Neuronal stem cell (in vitro differentiated cells): ENCODE data around the gene KCNA3.

ENCODE experiments used
- DNase-seq: peaks from one replicate; pipeline ENCODE4 v3.0.0-alpha.2; 2013; ENCODE audit warnings: low spot score
- H2AFZ ChIP-seq: one replicate; pipeline ENCODE4 v1.6.1; 2013; ENCODE audit warnings: mild to moderate bottlenecking, low read length, inconsistent platforms
- H2AK5ac ChIP-seq: 2 replicates; pipeline ENCODE4 v1.6.1; 2013; ENCODE audit warnings: low read depth, mild to moderate bottlenecking, inconsistent platforms, low read length, moderate library complexity, mixed read lengths
- H2BK120ac ChIP-seq: 2 replicates; pipeline ENCODE4 v1.6.1; 2013; ENCODE audit warnings: low read depth, mild to moderate bottlenecking, inconsistent platforms, low read length, moderate library complexity, mixed read lengths
- H2BK12ac ChIP-seq: one replicate; pipeline ENCODE4 v1.6.1; 2013; ENCODE audit warnings: low read length, inconsistent platforms
- H2BK15ac ChIP-seq: 2 replicates; pipeline ENCODE4 v1.6.1; 2013; ENCODE audit warnings: mild to moderate bottlenecking, low read length, inconsistent platforms, mixed read lengths
- H2BK5ac ChIP-seq: one replicate; pipeline ENCODE4 v1.6.1; 2013; ENCODE audit warnings: inconsistent platforms, mild to moderate bottlenecking, low read length, moderate library complexity
- H3K14ac ChIP-seq: one replicate; pipeline ENCODE4 v1.6.1; 2013; ENCODE audit warnings: low read length, inconsistent platforms
- H3K18ac ChIP-seq: 2 replicates; pipeline ENCODE4 v1.6.1; 2013; ENCODE audit warnings: low read length, inconsistent platforms
- H3K23ac ChIP-seq: 2 replicates; pipeline ENCODE4 v1.6.1; 2013; ENCODE audit warnings: low read depth, mild to moderate bottlenecking, mixed read lengths, low read length, inconsistent platforms; ENCODE audit not compliant: poor library complexity
- H3K27ac ChIP-seq: replicated peaks from 3 replicates; pipeline ENCODE4 v1.5.1; 2013; ENCODE audit warnings: low read length, inconsistent platforms
- H3K27me3 ChIP-seq, 3 experiments: 2 replicates each; pipeline ENCODE4 v1.6.1; 2013; ENCODE audit warnings: low read length in 3 of 3, mild to moderate bottlenecking in 2 of 3, inconsistent platforms in 1 of 3, low read depth in 1 of 3, mixed read lengths in 1 of 3, moderate library complexity in 1 of 3; ENCODE audit not compliant: control insufficient read depth in 3 of 3, insufficient read depth in 3 of 3
- H3K36me3 ChIP-seq, 2 donors: replicated peaks in 1 of 2; 2 replicates each; pipeline ENCODE4 v1.6.1; 2013; ENCODE audit warnings: low read length in 2 of 2; ENCODE audit not compliant: control insufficient read depth in 2 of 2, insufficient read depth in 2 of 2
- H3K4ac ChIP-seq: 2 replicates; pipeline ENCODE4 v1.6.1; 2013; ENCODE audit warnings: inconsistent platforms, mild to moderate bottlenecking, low read length, moderate library complexity
- H3K4me1 ChIP-seq, 2 donors: 1 replicate in 1 of 2; 2 replicates in 1 of 2; pipeline ENCODE4 v1.6.1; 2013; ENCODE audit warnings: low read length in 2 of 2, low read depth in 1 of 2; ENCODE audit not compliant: control insufficient read depth in 2 of 2, insufficient read depth in 1 of 2
- H3K4me2 ChIP-seq: one replicate; pipeline ENCODE4 v1.6.1; 2013; ENCODE audit warnings: mild to moderate bottlenecking, low read length, inconsistent platforms; ENCODE audit not compliant: insufficient read depth, poor library complexity, severe bottlenecking
- H3K4me3 ChIP-seq, 2 donors: 2 replicates each; pipeline ENCODE4 v1.5.1; 2013; ENCODE audit warnings: low read length in 2 of 2, mild to moderate bottlenecking in 2 of 2, inconsistent platforms in 1 of 2, moderate library complexity in 1 of 2
- H3K79me1 ChIP-seq: one replicate; pipeline ENCODE4 v1.6.1; 2013; ENCODE audit warnings: low read depth, mild to moderate bottlenecking, inconsistent platforms, low read length, moderate library complexity
- H3K9ac ChIP-seq: one replicate; pipeline ENCODE4 v1.6.1; 2013; ENCODE audit warnings: mild to moderate bottlenecking, low read depth, low read length, inconsistent platforms; ENCODE audit not compliant: poor library complexity
- H3K9me3 ChIP-seq, 2 donors: replicated peaks in 1 of 2; 2 replicates each; pipeline versions ENCODE3 to v1.6.1; 2013; ENCODE audit warnings: low read length in 2 of 2, mild to moderate bottlenecking in 2 of 2, inconsistent platforms in 1 of 2, low read depth in 1 of 2, mixed read lengths in 1 of 2, moderate library complexity in 1 of 2; ENCODE audit not compliant: control insufficient read depth in 2 of 2, insufficient read depth in 1 of 2
- H4K8ac ChIP-seq: one replicate; pipeline ENCODE4 v1.6.1; 2013; ENCODE audit warnings: low read depth, mild to moderate bottlenecking, inconsistent platforms, low read length, moderate library complexity
- H4K91ac ChIP-seq: one replicate; pipeline ENCODE4 v1.6.1; 2013; ENCODE audit warnings: low read length, low read depth, mild to moderate bottlenecking, inconsistent platforms; ENCODE audit not compliant: poor library complexity
- WGBS, 2 donors: extraction: QIAGEN DNeasy Blood & Tissue Kit; methylation state at CpG; one replicate each; pipeline ENCODE4 v1.1.7; 2013; ENCODE audit warnings: missing lambda C conversion rate in 2 of 2, mixed read lengths in 1 of 2; ENCODE audit not compliant: insufficient read length in 2 of 2, insufficient replicate concordance in 1 of 2; ENCODE audit errors: extremely low coverage in 2 of 2; 5-methylcytosine and 5-hydroxymethylcytosine counted together

The KCNA3 gene

GRCh38 chr1:110630839-110631663, 43.7 kb downstream of the KCNA3 start:
- H3K27me3 ChIP-seq: peaks cover 0 to 13% (median 2%) of the 10 kb centered on the region in 3 experiments
- no peak overlapping the region for H3K27ac ChIP-seq
- peak; percentile 69 for DNase-seq
- H2BK120ac ChIP-seq: no peak overlapping the region
- no peaks in the 10 kb centered on the region for H3K36me3 ChIP-seq
- no peaks in the 10 kb centered on the region for H3K79me1 ChIP-seq
- no peak overlapping the region for H3K4ac ChIP-seq
- H3K23ac ChIP-seq: no peak overlapping the region
- H3K4me1 ChIP-seq: no peaks in the 10 kb centered on the region
- no peak overlapping the region for H3K14ac ChIP-seq
- H2AFZ ChIP-seq: no peak overlapping the region
- no peak overlapping the region for H2BK15ac ChIP-seq
- H2BK5ac ChIP-seq: no peak overlapping the region
- H3K4me3 ChIP-seq: no peak overlapping the region
- H2BK12ac ChIP-seq: no peak overlapping the region
- H4K8ac ChIP-seq: no peak overlapping the region
- no peak overlapping the region for H3K18ac ChIP-seq
- H2AK5ac ChIP-seq: no peak overlapping the region
- no peak overlapping the region for H4K91ac ChIP-seq
- H3K4me2 ChIP-seq: no peak overlapping the region
- no CpG with 5 or more reads among the region's 13 CpGs for WGBS, 2 donors
- H3K9me3 ChIP-seq: no peaks in the 10 kb centered on the region
- H3K9ac ChIP-seq: no peak overlapping the region

GRCh38 chr1:110628323-110629105, 46.2 kb downstream of the KCNA3 start:
- H2AFZ ChIP-seq: no peak overlapping the region
- H2AK5ac ChIP-seq: no peak overlapping the region
- no peak overlapping the region for H3K14ac ChIP-seq
- H3K79me1 ChIP-seq: no peaks in the 10 kb centered on the region
- H3K4me3 ChIP-seq: no peak overlapping the region
- H3K4me2 ChIP-seq: no peak overlapping the region
- no peak overlapping the region for H3K4ac ChIP-seq
- H3K27me3 ChIP-seq: peaks cover 0 to 18% (median 2%) of the 10 kb centered on the region in 3 experiments
- no peak overlapping the region for H2BK120ac ChIP-seq
- no peak overlapping the region for H3K18ac ChIP-seq
- no peak overlapping the region for H3K27ac ChIP-seq
- WGBS, 2 donors: no CpG with 5 or more reads among the region's 6 CpGs
- H4K8ac ChIP-seq: no peak overlapping the region
- no peak overlapping the region for H4K91ac ChIP-seq
- H3K9ac ChIP-seq: no peak overlapping the region
- no peaks in the 10 kb centered on the region for H3K36me3 ChIP-seq
- H2BK12ac ChIP-seq: no peak overlapping the region
- no peaks in the 10 kb centered on the region for H3K4me1 ChIP-seq
- H3K9me3 ChIP-seq: no peaks in the 10 kb centered on the region
- H3K23ac ChIP-seq: no peak overlapping the region
- DNase-seq: no peak
- H2BK15ac ChIP-seq: no peak overlapping the region
- H2BK5ac ChIP-seq: no peak overlapping the region

GRCh38 chr1:110627764-110628163, 47.0 kb downstream of the KCNA3 start:
- no peak overlapping the region for H3K27ac ChIP-seq
- no peak overlapping the region for H3K4ac ChIP-seq
- H2BK15ac ChIP-seq: no peak overlapping the region
- H3K36me3 ChIP-seq: no peaks in the 10 kb centered on the region
- no peak overlapping the region for H2BK120ac ChIP-seq
- no peak overlapping the region for H3K4me2 ChIP-seq
- H4K91ac ChIP-seq: no peak overlapping the region
- no peak overlapping the region for H3K9ac ChIP-seq
- DNase-seq: no peak
- no CpG with 5 or more reads among the region's 2 CpGs for WGBS, 2 donors
- no peaks in the 10 kb centered on the region for H3K9me3 ChIP-seq
- H2AFZ ChIP-seq: no peak overlapping the region
- H3K79me1 ChIP-seq: no peaks in the 10 kb centered on the region
- H3K27me3 ChIP-seq: peaks cover 0 to 21% (median 2%) of the 10 kb centered on the region in 3 experiments
- H3K14ac ChIP-seq: no peak overlapping the region
- H3K23ac ChIP-seq: no peak overlapping the region
- H3K4me3 ChIP-seq: no peak overlapping the region
- H2BK12ac ChIP-seq: no peak overlapping the region
- H2BK5ac ChIP-seq: no peak overlapping the region
- H3K4me1 ChIP-seq: no peaks in the 10 kb centered on the region
- H2AK5ac ChIP-seq: no peak overlapping the region
- H3K18ac ChIP-seq: no peak overlapping the region
- H4K8ac ChIP-seq: no peak overlapping the region

- Histone ChIP-seq H4K91ac (no peak overlapping the region), H3K4me2 (no peak overlapping the region), H3K23ac (no peak overlapping the region), H3K18ac (no peak overlapping the region), H2BK15ac (no peak overlapping the region), H3K36me3 (no peaks in the 10 kb centered on the region), H2AFZ (no peak overlapping the region), H2BK5ac (no peak overlapping the region), H3K79me1 (no peaks in the 10 kb centered on the region), H3K4me3 (no peak overlapping the region), H3K14ac (no peak overlapping the region), H3K4me1 (no peaks in the 10 kb centered on the region), H3K27me3 (peaks cover 0 to 17% (median 2%) of the 10 kb centered on the region in 3 experiments), H2AK5ac (no peak overlapping the region), H2BK120ac (no peak overlapping the region), H4K8ac (no peak overlapping the region), H3K9ac (no peak overlapping the region), H2BK12ac (no peak overlapping the region), H3K4ac (no peak overlapping the region), H3K27ac (no peak overlapping the region), H3K9me3 (no peaks in the 10 kb centered on the region)
- DNase-seq: no peak
- no CpG with 5 or more reads among the region's 7 CpGs for WGBS, 2 donors
Observed at GRCh38 chr1:110626889-110627288, 47.9 kb downstream of the KCNA3 start.
